KBM-7 (cell line): ENCODE measurements around the gene BOLA2B.
"Not testable (repeated sequence)": the region's sequence is repeated elsewhere in the genome, so short reads cannot be mapped to it uniquely, and the experiment has no call there.

Experiments
- DNase-seq: peaks from one replicate; pipeline ENCODE4 v3.0.0-alpha.2; 2015
- in situ Hi-C: fragments of 300-500 bp; cut with MboI; formaldehyde crosslinking; loops from 2 replicates; pipeline ENCODE4 v1.14.3; 2020; ENCODE audit warnings: low sequenced_read_pairs, low pct_unique_long_range_greater_than_20kb, mixed read lengths

The BOLA2B gene

GRCh38 chr16:30185683-30186421 is 7.6 kb downstream of the BOLA2B start:
- in situ Hi-C loops = no loop called here
- DNase-seq = peak; percentile 79

- in situ Hi-C loops = no loop called here
- DNase-seq = no peak
Observed at GRCh38 chr16:30184891-30185682, 8.4 kb downstream of the BOLA2B start.

GRCh38 chr16:30184096-30184890 is 9.2 kb downstream of the BOLA2B start:
- in situ Hi-C loops = no loop called here
- peak; percentile 87 for DNase-seq

- in situ Hi-C loops = no loop called here
- DNase-seq = peak; percentile 94
Observed at GRCh38 chr16:30183233-30184095, 10.0 kb downstream of the BOLA2B start, which contains the start of gene CORO1A. Gene CORO1A, plus strand, starts transcription at chr16:30183602. Its CDS starts 1,608 bp downstream, at chr16:30185210.

GRCh38 chr16:30180741-30181140 is 12.7 kb downstream of the BOLA2B start:
- DNase-seq = no peak
- in situ Hi-C loops = no loop called here

- DNase-seq = no peak
- in situ Hi-C loops = no loop called here
Observed at GRCh38 chr16:30179931-30180330, 13.5 kb downstream of the BOLA2B start.

- in situ Hi-C loops = no loop called here
- no peak for DNase-seq
Observed at GRCh38 chr16:30179195-30179594, 14.3 kb downstream of the BOLA2B start.

- peak; percentile 31 for DNase-seq
- in situ Hi-C loops = not testable (repeated sequence)
Observed at GRCh38 chr16:30176876-30177275, 16.6 kb downstream of the BOLA2B start.

- in situ Hi-C loops = no loop called here
- no peak for DNase-seq
Observed at GRCh38 chr16:30173054-30173453, 20.4 kb downstream of the BOLA2B start.

- in situ Hi-C loops, DNase-seq: not testable (repeated sequence)
Observed at GRCh38 chr16:30170145-30170544, 23.3 kb downstream of the BOLA2B start.

GRCh38 chr16:30169416-30169815 is 24.1 kb downstream of the BOLA2B start:
- DNase-seq, in situ Hi-C loops: not testable (repeated sequence)

GRCh38 chr16:30168746-30169145 is 24.7 kb downstream of the BOLA2B start:
- DNase-seq, in situ Hi-C loops: not testable (repeated sequence)

GRCh38 chr16:30166202-30166902 is 27.1 kb downstream of the BOLA2B start:
- peak; percentile 97 for DNase-seq

GRCh38 chr16:30163538-30163937 is 29.9 kb downstream of the BOLA2B start:
- in situ Hi-C loops = no loop called here
- DNase-seq = no peak

More at GRCh38 chr16:30166202-30166902, 27.1 kb downstream of the BOLA2B start:
- in situ Hi-C loops = no loop called here

GRCh38 chr16:30157214-30157613 is 36.3 kb downstream of the BOLA2B start:
- no peak for DNase-seq
- in situ Hi-C loops = no loop called here

GRCh38 chr16:30155188-30155587 is 38.3 kb downstream of the BOLA2B start:
- DNase-seq = no peak
- in situ Hi-C loops = no loop called here

GRCh38 chr16:30152517-30152916 is 40.9 kb downstream of the BOLA2B start:
- DNase-seq = no peak
- in situ Hi-C loops = no loop called here

GRCh38 chr16:30151091-30151490 is 42.4 kb downstream of the BOLA2B start:
- in situ Hi-C loops = no loop called here
- DNase-seq = no peak
